AG10803 (cell line): ENCODE data around the gene PERCC1.
"Not testable (repeated sequence)": the region's sequence is repeated elsewhere in the genome, so short reads cannot be mapped to it uniquely, and the experiment has no call there.

Experiments used
- DNase-seq: peaks from one replicate; pipeline ENCODE4 v3.0.0; 2010; ENCODE audit warnings: low read depth
- H3K4me3 ChIP-seq: 2 replicates; pipeline ENCODE4 v1.5.1; 2011; ENCODE audit warnings: mild to moderate bottlenecking, low read length, control low read depth
- CTCF ChIP-seq: conservative IDR thresholded peaks from 2 replicates; pipeline ENCODE4 v1.5.1; 2011; ENCODE audit warnings: mild to moderate bottlenecking, low read length, control low read depth, inconsistent platforms

PERCC1 gene

GRCh38 chr16:1439058-1439698, 8.3 kb downstream of the PERCC1 start:
- TF ChIP-seq CTCF, result no peak
- DNase-seq, result no peak
- no peak overlapping the region for H3K4me3 ChIP-seq

GRCh38 chr16:1439699-1440074, 8.8 kb downstream of the PERCC1 start:
- not testable (repeated sequence) for DNase-seq, H3K4me3 ChIP-seq

- no peak for TF ChIP-seq CTCF
- H3K4me3 ChIP-seq, result no peak overlapping the region
- DNase-seq, result no peak
Observed at GRCh38 chr16:1441391-1441829, 10.5 kb downstream of the PERCC1 start.

GRCh38 chr16:1442697-1443096, 11.8 kb downstream of the PERCC1 start:
- TF ChIP-seq CTCF, result no peak
- H3K4me3 ChIP-seq, result no peak overlapping the region
- no peak for DNase-seq

GRCh38 chr16:1443403-1443973, 12.6 kb downstream of the PERCC1 start:
- no peak for TF ChIP-seq CTCF
- DNase-seq, result no peak
- H3K4me3 ChIP-seq, result no peak overlapping the region

GRCh38 chr16:1443980-1444729, 13.3 kb downstream of the PERCC1 start, which contains the start of gene CCDC154:
CCDC154 (minus strand) TSS chr16:1444556; CDS start chr16:1444322, 234 bp downstream.
- no peak for TF ChIP-seq CTCF
- no peak within 1 kb of the TSS for H3K4me3 ChIP-seq
- no peak for DNase-seq

- no peak for DNase-seq
- no peak overlapping the region for H3K4me3 ChIP-seq
- TF ChIP-seq CTCF, result no peak
Observed at GRCh38 chr16:1444730-1445517, 14.0 kb downstream of the PERCC1 start.
